GM23338 (cell line): Measurements from ENCODE around the gene FHIP1A. TPM values are rescaled to one million over a fixed set of nuclear protein-coding genes. Genes with fewer than 3 reads are reported as not detected.

Experiments
- ATAC-seq: fragments of 200-7000 bp; cut with Tn5 transposase; 3 replicates; pipeline ENCODE4 v1.9.1; 2020
- DNase-seq: peaks from one replicate; pipeline ENCODE4 v3.0.0-alpha.2; 2015; ENCODE audit warnings: low spot score
- H2AFZ ChIP-seq: fragments of 200-600 bp; sonication (generic); 2 replicates; pipeline ENCODE4 v1.8.0; 2016; ENCODE audit warnings: antibody characterized with exemption, mild to moderate bottlenecking, moderate library complexity
- H3F3A ChIP-seq: fragments of 200-600 bp; sonication (generic); replicated peaks from 2 replicates; pipeline ENCODE4 v1.8.0; 2017; ENCODE audit warnings: antibody characterized with exemption, mixed run types, low read depth
- H3K27ac ChIP-seq: fragments of 200-600 bp; sonication (generic); 2 replicates; pipeline ENCODE4 v1.6.1; 2016; ENCODE audit warnings: low read depth
- H3K27me3 ChIP-seq: fragments of 200-600 bp; sonication (generic); 2 replicates; pipeline ENCODE4 v1.8.0; 2016; ENCODE audit warnings: mild to moderate bottlenecking, mixed run types, moderate library complexity; ENCODE audit not compliant: insufficient read depth
- H3K36me3 ChIP-seq: fragments of 200-600 bp; sonication (generic); 2 replicates; pipeline ENCODE4 v1.8.0; 2016; ENCODE audit warnings: mild to moderate bottlenecking; ENCODE audit not compliant: insufficient read depth
- H3K4me1 ChIP-seq: fragments of 200-600 bp; sonication (generic); 2 replicates; pipeline ENCODE4 v1.8.0; 2016; ENCODE audit warnings: mild to moderate bottlenecking, moderate library complexity; ENCODE audit not compliant: insufficient read depth
- H3K4me2 ChIP-seq: fragments of 200-600 bp; sonication (generic); 2 replicates; pipeline ENCODE4 v1.7.1; 2017; ENCODE audit warnings: mixed run types
- H3K4me3 ChIP-seq: fragments of 200-600 bp; sonication (generic); 2 replicates; pipeline ENCODE4 v1.6.1; 2016; ENCODE audit warnings: mixed run types
- H3K79me2 ChIP-seq: fragments of 200-600 bp; sonication (generic); replicated peaks from 2 replicates; pipeline ENCODE4 v1.8.0; 2017; ENCODE audit warnings: mild to moderate bottlenecking; ENCODE audit not compliant: insufficient read depth
- H3K9me2 ChIP-seq: fragments of 200-600 bp; sonication (generic); 2 replicates; pipeline ENCODE4 v1.8.0; 2017; ENCODE audit not compliant: insufficient read depth
- H4K20me1 ChIP-seq: fragments of 200-600 bp; sonication (generic); replicated peaks from 2 replicates; pipeline ENCODE4 v1.8.0; 2017; ENCODE audit warnings: mild to moderate bottlenecking; ENCODE audit not compliant: insufficient read depth
- H3K27ac Mint-ChIP-seq: 2 replicates; pipeline ENCODE4 v1.8.0; 2020; ENCODE audit warnings: inconsistent platforms, mild to moderate bottlenecking, moderate library complexity, mixed read lengths
- H3K27me3 Mint-ChIP-seq: 3 replicates; pipeline ENCODE4 v1.8.0; 2022; ENCODE audit warnings: low read depth, mild to moderate bottlenecking, moderate library complexity, mixed read lengths, inconsistent platforms; ENCODE audit not compliant: insufficient read depth, poor library complexity
- H3K36me3 Mint-ChIP-seq: 3 replicates; pipeline ENCODE4 v1.8.0; 2021; ENCODE audit warnings: low read depth, mild to moderate bottlenecking, inconsistent platforms, moderate library complexity, mixed read lengths
- H3K4me1 Mint-ChIP-seq: 3 replicates; pipeline ENCODE4 v1.8.0; 2020; ENCODE audit warnings: mild to moderate bottlenecking, inconsistent platforms, mixed read lengths
- H3K4me3 Mint-ChIP-seq: 3 replicates; pipeline ENCODE4 v1.8.0; 2021; ENCODE audit warnings: moderate library complexity, mild to moderate bottlenecking, inconsistent platforms, mixed read lengths
- H3K9me3 Mint-ChIP-seq: 3 replicates; pipeline ENCODE4 v1.8.0; 2020; ENCODE audit warnings: moderate library complexity, mild to moderate bottlenecking, inconsistent platforms, mixed read lengths
- CREB1 ChIP-seq: fragments of 250-450 bp; sonication (Bioruptor Pico); IDR thresholded peaks from 2 replicates; pipeline ENCODE4 v1.5.0; 2020; ENCODE audit warnings: low read depth, mild to moderate bottlenecking, moderate library complexity
- ETS1 ChIP-seq: IDR thresholded peaks from 2 replicates; pipeline ENCODE4 v1.6.1; 2016; ENCODE audit warnings: antibody characterized with exemption
- EZH2phosphoT487 ChIP-seq: fragments of 200-600 bp; sonication (generic); IDR thresholded peaks from one replicate; pipeline ENCODE4 v1.8.1; 2018; ENCODE audit warnings: antibody characterized with exemption; ENCODE audit not compliant: unreplicated experiment
- NANOG ChIP-seq: IDR thresholded peaks from 2 replicates; pipeline ENCODE4 v1.6.1; 2016; ENCODE audit warnings: antibody characterized with exemption, borderline replicate concordance
- REST ChIP-seq: IDR thresholded peaks from one replicate; pipeline ENCODE4 v1.6.1; 2018; ENCODE audit warnings: antibody characterized with exemption; ENCODE audit not compliant: unreplicated experiment
- STAT1 ChIP-seq: IDR thresholded peaks from one replicate; pipeline ENCODE4 v1.6.1; 2016; ENCODE audit warnings: antibody characterized with exemption; ENCODE audit not compliant: unreplicated experiment
- ZNF114 ChIP-seq: fragments of 250-450 bp; sonication (Bioruptor Pico); IDR thresholded peaks from 2 replicates; pipeline ENCODE4 v1.5.0; 2020; ENCODE audit warnings: mild to moderate bottlenecking, moderate library complexity
- ZNF331 ChIP-seq: fragments of 250-450 bp; sonication (Bioruptor Pico); IDR thresholded peaks from 2 replicates; pipeline ENCODE4 v1.5.0; 2020; ENCODE audit warnings: low read depth, mild to moderate bottlenecking, moderate library complexity
- ZNF462 ChIP-seq: fragments of 250-450 bp; sonication (Bioruptor Pico); IDR thresholded peaks from 2 replicates; pipeline ENCODE4 v1.5.0; 2020; ENCODE audit warnings: mild to moderate bottlenecking, moderate library complexity
- polyA plus RNA-seq: library from polyadenylated mRNA; unstranded; fragments of >200 nt; fragmentation: Nextera tagmentation; extraction: Ambion mirVana; gene quantifications from 2 replicates; pipeline ENCODE4 v1.2.1, GENCODE V29; 2016
- total RNA-seq: library from RNA; depleted of rRNA; stranded (reverse); fragments of >200 nt; shearing (Covaris generic); gene quantifications from 2 replicates; pipeline ENCODE4 v1.2.3, GENCODE V29; 2014
- TF ChIP-seq, protein P1 (sequence below), 2 experiments: fragments of 200-600 bp in 1 of 2; sonication (generic) in 1 of 2; conservative IDR thresholded peaks; 2 replicates each; pipeline versions ENCODE4 v1.5.1 to v1.6.1; 2016 to 2017; ENCODE audit warnings: antibody characterized with exemption in 2 of 2, low read depth in 2 of 2, mild to moderate bottlenecking in 2 of 2, moderate library complexity in 1 of 2

Gene FHIP1A
- total and polyA plus RNA-seq, 2 experiments from 2014 or later, result 11.3 to 108 TPM

DNA sequence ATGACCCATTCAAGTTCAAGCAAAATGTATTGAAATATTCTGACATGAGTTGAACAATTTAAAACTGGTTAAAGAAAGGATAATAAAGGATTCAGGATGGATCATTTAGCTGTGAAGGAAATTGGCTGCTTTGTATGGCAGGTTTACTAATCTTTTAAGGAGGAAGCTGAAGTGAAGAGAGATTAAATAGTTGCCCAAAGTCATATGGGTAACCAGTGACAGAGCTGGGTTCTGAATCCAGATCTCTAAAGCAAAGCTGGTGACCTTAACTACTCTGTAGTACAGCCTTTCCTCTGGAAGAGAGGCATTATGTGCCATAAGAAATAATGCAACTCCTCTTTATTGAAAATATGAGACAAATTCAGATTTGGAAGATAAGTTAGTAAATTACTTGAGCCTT is 22.8 kb downstream of the FHIP1A start:
- Histone ChIP-seq H3K79me2 (peaks cover 98% of the 10 kb centered on the region), H2AFZ (no peak overlapping the region), H3K36me3 (no peaks in the 10 kb centered on the region), H4K20me1 (no peaks in the 10 kb centered on the region), H3K4me3 (no peak overlapping the region), H3K4me1 (peaks cover 64% of the 10 kb centered on the region), H3K27ac (no peak overlapping the region), H3F3A (no peaks in the 10 kb centered on the region), H3K27me3 (no peaks in the 10 kb centered on the region), H3K4me2 (peak overlapping the region; percentile 39; the same call in 1 of the 2 replicates), H3K9me2 (no peaks in the 10 kb centered on the region)
- Mint-ChIP-seq H3K27me3 (peaks cover 4% of the 10 kb centered on the region), H3K36me3 (no peaks in the 10 kb centered on the region), H3K9me3 (no peaks in the 10 kb centered on the region), H3K4me1 (peaks cover 57% of the 10 kb centered on the region), H3K27ac (no peak overlapping the region), H3K4me3 (no peak overlapping the region)
- DNase-seq (no peak), ATAC-seq (no peak)
- TF ChIP-seq STAT1 (no peak), EZH2phosphoT487 (no peak), ZNF114 (CRISPR knock-in tag) (no peak)

DNA sequence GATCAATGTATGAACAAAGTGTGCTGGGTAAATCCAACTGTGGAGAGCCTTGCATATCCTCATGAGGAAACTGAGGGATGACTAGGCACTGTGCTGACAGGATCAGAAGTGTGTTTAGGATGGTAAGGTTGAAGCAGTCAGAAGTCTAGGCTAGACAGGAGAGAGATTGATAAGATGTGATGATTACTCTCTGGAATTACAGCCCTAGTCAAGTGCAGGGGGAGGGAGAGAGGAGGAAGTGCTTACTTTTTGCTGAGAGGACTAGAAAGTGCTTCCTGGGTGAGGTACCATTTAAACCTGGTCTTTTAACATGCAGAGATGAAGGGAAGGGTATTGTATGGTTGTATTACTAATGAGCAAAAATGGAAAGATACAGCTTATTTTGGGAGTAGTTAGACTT is 23.7 kb downstream of the FHIP1A start:
- Histone ChIP-seq H4K20me1 (no peaks in the 10 kb centered on the region), H3K36me3 (no peaks in the 10 kb centered on the region), H3K4me1 (peaks cover 57% of the 10 kb centered on the region), H3K9me2 (no peaks in the 10 kb centered on the region), H3K4me2 (no peak overlapping the region), H3K27ac (no peak overlapping the region), H3K27me3 (no peaks in the 10 kb centered on the region), H3K4me3 (no peak overlapping the region), H3F3A (no peaks in the 10 kb centered on the region), H2AFZ (no peak overlapping the region), H3K79me2 (peaks cover 98% of the 10 kb centered on the region)
- Mint-ChIP-seq H3K4me3 (no peak overlapping the region), H3K9me3 (no peaks in the 10 kb centered on the region), H3K4me1 (peaks cover 55% of the 10 kb centered on the region), H3K27ac (no peak overlapping the region), H3K36me3 (no peaks in the 10 kb centered on the region), H3K27me3 (peaks cover 4% of the 10 kb centered on the region)
- TF ChIP-seq REST, result no peak
- TF ChIP-seq, protein P1, sequence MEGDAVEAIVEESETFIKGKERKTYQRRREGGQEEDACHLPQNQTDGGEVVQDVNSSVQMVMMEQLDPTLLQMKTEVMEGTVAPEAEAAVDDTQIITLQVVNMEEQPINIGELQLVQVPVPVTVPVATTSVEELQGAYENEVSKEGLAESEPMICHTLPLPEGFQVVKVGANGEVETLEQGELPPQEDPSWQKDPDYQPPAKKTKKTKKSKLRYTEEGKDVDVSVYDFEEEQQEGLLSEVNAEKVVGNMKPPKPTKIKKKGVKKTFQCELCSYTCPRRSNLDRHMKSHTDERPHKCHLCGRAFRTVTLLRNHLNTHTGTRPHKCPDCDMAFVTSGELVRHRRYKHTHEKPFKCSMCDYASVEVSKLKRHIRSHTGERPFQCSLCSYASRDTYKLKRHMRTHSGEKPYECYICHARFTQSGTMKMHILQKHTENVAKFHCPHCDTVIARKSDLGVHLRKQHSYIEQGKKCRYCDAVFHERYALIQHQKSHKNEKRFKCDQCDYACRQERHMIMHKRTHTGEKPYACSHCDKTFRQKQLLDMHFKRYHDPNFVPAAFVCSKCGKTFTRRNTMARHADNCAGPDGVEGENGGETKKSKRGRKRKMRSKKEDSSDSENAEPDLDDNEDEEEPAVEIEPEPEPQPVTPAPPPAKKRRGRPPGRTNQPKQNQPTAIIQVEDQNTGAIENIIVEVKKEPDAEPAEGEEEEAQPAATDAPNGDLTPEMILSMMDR (conservative IDR thresholded peaks at IDR 0.05; ENCODE audit: low read depth in 2 of 2), result no peak
- TF ChIP-seq CREB1, result no peak
- TF ChIP-seq ZNF331, result no peak
- no peak for TF ChIP-seq ZNF114 (CRISPR knock-in tag)
- no peak for TF ChIP-seq NANOG
- TF ChIP-seq EZH2phosphoT487, result no peak
- TF ChIP-seq ZNF462 (CRISPR knock-in tag), result no peak
- TF ChIP-seq ETS1, result no peak
- no peak for DNase-seq
- ATAC-seq, result no peak
